Smooth muscle cell (in vitro differentiated cells): Measurements from ENCODE around the gene ARHGAP36. TPM values are rescaled to one million over a fixed set of nuclear protein-coding genes. Genes with fewer than 3 reads are reported as not detected.

Experiments used
- DNase-seq: peaks from one replicate; lab custom pipeline; 2025; ENCODE audit not compliant: unreplicated experiment; lab: John Stamatoyannopoulos, UW
- H2AFZ ChIP-seq: fragments of 200-600 bp; sonication (generic); 2 replicates; pipeline ENCODE4 v1.6.0; 2016; ENCODE audit warnings: antibody characterized with exemption, low read depth, mild to moderate bottlenecking
- H3F3A ChIP-seq: fragments of 200-600 bp; sonication (generic); 2 replicates; pipeline ENCODE4 v1.6.0; 2017; ENCODE audit warnings: antibody characterized with exemption, low read depth
- H3K27ac ChIP-seq: fragments of 200-600 bp; sonication (generic); 2 replicates; pipeline ENCODE4 v1.5.1; 2016; ENCODE audit warnings: low read depth, mild to moderate bottlenecking
- H3K27me3 ChIP-seq: fragments of 200-600 bp; sonication (generic); 2 replicates; pipeline ENCODE4 v1.6.1; 2016; ENCODE audit warnings: low read depth, mild to moderate bottlenecking
- H3K36me3 ChIP-seq: fragments of 200-600 bp; sonication (generic); 2 replicates; pipeline ENCODE4 v1.5.1; 2016; ENCODE audit warnings: low read depth
- H3K4me1 ChIP-seq: fragments of 200-600 bp; sonication (generic); 2 replicates; pipeline ENCODE4 v1.5.1; 2016; ENCODE audit warnings: low read depth
- H3K4me2 ChIP-seq: fragments of 200-600 bp; sonication (generic); 2 replicates; pipeline ENCODE4 v1.6.0; 2016; ENCODE audit warnings: mild to moderate bottlenecking
- H3K4me3 ChIP-seq: fragments of 200-600 bp; sonication (generic); 2 replicates; pipeline ENCODE4 v1.5.1; 2016; ENCODE audit warnings: mild to moderate bottlenecking
- H3K79me2 ChIP-seq: fragments of 200-600 bp; sonication (generic); 2 replicates; pipeline ENCODE4 v1.6.0; 2016; ENCODE audit warnings: low read depth, mild to moderate bottlenecking
- H3K9ac ChIP-seq: fragments of 200-600 bp; sonication (generic); 2 replicates; pipeline ENCODE4 v1.6.0; 2016; ENCODE audit warnings: low read depth
- H3K9me3 ChIP-seq: fragments of 200-600 bp; sonication (generic); replicated peaks from 2 replicates; pipeline ENCODE4 v1.5.1; 2016; ENCODE audit warnings: low read depth
- H4K20me1 ChIP-seq: fragments of 200-600 bp; sonication (generic); 2 replicates; pipeline ENCODE4 v1.6.0; 2016; ENCODE audit warnings: low read depth
- CTCF ChIP-seq: fragments of 200-600 bp; sonication (generic); IDR thresholded peaks from 2 replicates; pipeline ENCODE4 v1.5.1; 2017; ENCODE audit warnings: borderline replicate concordance, mild to moderate bottlenecking, antibody characterized with exemption; ENCODE audit not compliant: insufficient read depth, poor library complexity, severe bottlenecking
- WGBS: methylation state at CpG from one replicate; pipeline ENCODE4 v1.1.7; 2016; ENCODE audit warnings: low lambda C conversion rate; 5-methylcytosine and 5-hydroxymethylcytosine counted together
- polyA plus RNA-seq: library from polyadenylated mRNA; unstranded; fragments of >200 nt; fragmentation: Nextera tagmentation; extraction: Ambion mirVana; gene quantifications from 2 replicates; pipeline ENCODE4 v1.2.1, GENCODE V29; 2016
- total RNA-seq: library from RNA; depleted of rRNA; stranded (reverse); fragments of >200 nt; gene quantifications from 2 replicates; pipeline ENCODE4 v1.2.3, GENCODE V29; 2014

Gene ARHGAP36
- total and polyA plus RNA-seq, 2 experiments from 2014 or later = not detected

GRCh38 chrX:131054906-131055305 is 3.2 kb upstream of the ARHGAP36 start:
- H4K20me1 ChIP-seq = no peaks in the 10 kb centered on the region
- WGBS = 62% methylated on average over 6 of the region's 6 CpGs

GRCh38 chrX:131057706-131058105 is 440 bp upstream of the ARHGAP36 start:
- Histone ChIP-seq H2AFZ (no peak overlapping the region), H3K4me1 (no peaks in the 10 kb centered on the region), H4K20me1 (no peaks in the 10 kb centered on the region), H3K36me3 (no peaks in the 10 kb centered on the region), H3K27ac (no peak overlapping the region), H3K4me3 (no peak overlapping the region), H3K27me3 (peaks cover 45% of the 10 kb centered on the region), H3K9me3 (no peaks in the 10 kb centered on the region), H3K9ac (no peak overlapping the region), H3K79me2 (no peaks in the 10 kb centered on the region), H3K4me2 (no peak overlapping the region), H3F3A (no peaks in the 10 kb centered on the region)
- 50% methylated on average over 9 of the region's 9 CpGs for WGBS
- no peak for TF ChIP-seq CTCF
- no peak for DNase-seq

More at GRCh38 chrX:131054906-131055305, 3.2 kb upstream of the ARHGAP36 start:
- H3K4me1 ChIP-seq = no peaks in the 10 kb centered on the region
- TF ChIP-seq CTCF = no peak
- H3F3A ChIP-seq = no peaks in the 10 kb centered on the region
- no peak overlapping the region for H3K27ac ChIP-seq
- peaks cover 41% of the 10 kb centered on the region for H3K27me3 ChIP-seq
- H3K79me2 ChIP-seq = no peaks in the 10 kb centered on the region
- no peak overlapping the region for H3K4me3 ChIP-seq
- no peak overlapping the region for H3K4me2 ChIP-seq
- H3K9me3 ChIP-seq = no peaks in the 10 kb centered on the region
- H3K36me3 ChIP-seq = no peaks in the 10 kb centered on the region
- H3K9ac ChIP-seq = no peak overlapping the region
- H2AFZ ChIP-seq = no peak overlapping the region
- no peak for DNase-seq

- Histone ChIP-seq H3K36me3 (no peaks in the 10 kb centered on the region), H2AFZ (no peak overlapping the region), H4K20me1 (no peaks in the 10 kb centered on the region), H3K4me2 (no peak overlapping the region), H3K4me1 (no peaks in the 10 kb centered on the region), H3K27me3 (peaks cover 45% of the 10 kb centered on the region), H3K79me2 (no peaks in the 10 kb centered on the region), H3K9me3 (no peaks in the 10 kb centered on the region), H3F3A (no peaks in the 10 kb centered on the region), H3K9ac (no peak overlapping the region), H3K4me3 (no peak overlapping the region), H3K27ac (no peak overlapping the region)
- no peak for DNase-seq
- 71% methylated on average over 2 of the region's 2 CpGs for WGBS
- TF ChIP-seq CTCF = no peak
Observed at GRCh38 chrX:131059246-131059645, 1.1 kb downstream of the ARHGAP36 start.

- Histone ChIP-seq H3K4me3 (no peak overlapping the region), H3K27ac (no peak overlapping the region), H2AFZ (no peak overlapping the region), H3K79me2 (no peaks in the 10 kb centered on the region), H3K36me3 (no peaks in the 10 kb centered on the region), H3K27me3 (peaks cover 45% of the 10 kb centered on the region), H3K4me1 (no peaks in the 10 kb centered on the region), H3K9ac (no peak overlapping the region), H4K20me1 (no peaks in the 10 kb centered on the region), H3K4me2 (no peak overlapping the region), H3F3A (no peaks in the 10 kb centered on the region), H3K9me3 (no peaks in the 10 kb centered on the region)
- no peak for TF ChIP-seq CTCF
- 55% methylated on average over 3 of the region's 3 CpGs for WGBS
- no peak for DNase-seq
Observed at GRCh38 chrX:131060147-131060546, 2.0 kb downstream of the ARHGAP36 start.
